ENCODE measurements around the gene LRGUK.
"Not testable (repeated sequence)": the region's sequence is repeated elsewhere in the genome, so short reads cannot be mapped to it uniquely, and the experiment has no call there.

The LRGUK gene, protein sequence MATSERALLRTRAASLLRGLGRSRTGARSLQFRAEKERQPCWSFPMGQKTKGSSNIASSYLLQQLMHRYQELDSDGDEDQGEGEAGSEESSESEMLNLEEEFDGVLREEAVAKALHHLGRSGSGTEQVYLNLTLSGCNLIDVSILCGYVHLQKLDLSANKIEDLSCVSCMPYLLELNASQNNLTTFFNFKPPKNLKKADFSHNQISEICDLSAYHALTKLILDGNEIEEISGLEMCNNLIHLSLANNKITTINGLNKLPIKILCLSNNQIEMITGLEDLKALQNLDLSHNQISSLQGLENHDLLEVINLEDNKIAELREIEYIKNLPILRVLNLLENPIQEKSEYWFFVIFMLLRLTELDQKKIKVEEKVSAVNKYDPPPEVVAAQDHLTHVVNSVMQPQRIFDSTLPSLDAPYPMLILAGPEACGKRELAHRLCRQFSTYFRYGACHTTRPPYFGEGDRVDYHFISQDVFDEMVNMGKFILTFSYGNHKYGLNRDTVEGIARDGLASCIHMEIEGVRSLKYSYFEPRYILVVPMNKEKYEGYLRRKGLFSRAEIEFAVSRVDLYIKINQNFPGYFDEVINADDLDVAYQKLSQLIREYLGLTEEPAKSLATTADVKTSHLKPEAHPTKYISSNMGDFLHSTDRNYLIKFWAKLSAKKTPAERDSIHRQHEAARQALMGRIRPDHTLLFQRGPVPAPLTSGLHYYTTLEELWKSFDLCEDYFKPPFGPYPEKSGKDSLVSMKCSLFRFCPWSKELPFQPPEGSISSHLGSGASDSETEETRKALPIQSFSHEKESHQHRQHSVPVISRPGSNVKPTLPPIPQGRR

GRCh38 chr7:134126966-134127848 lies at the start of gene LRGUK:
TSS of gene LRGUK (plus strand) at chr7:134127340. CDS start at chr7:134127368, 28 bp downstream.
- DNase-seq (ENCODE audit: low read depth in 2 of 2) = peak; percentile 67 to 69

GRCh38 chr7:134077560-134077959 lies 49.6 kb upstream of the LRGUK start:
- DNase-seq (ENCODE audit: low read depth in 2 of 2) = not testable (repeated sequence)

DNA sequence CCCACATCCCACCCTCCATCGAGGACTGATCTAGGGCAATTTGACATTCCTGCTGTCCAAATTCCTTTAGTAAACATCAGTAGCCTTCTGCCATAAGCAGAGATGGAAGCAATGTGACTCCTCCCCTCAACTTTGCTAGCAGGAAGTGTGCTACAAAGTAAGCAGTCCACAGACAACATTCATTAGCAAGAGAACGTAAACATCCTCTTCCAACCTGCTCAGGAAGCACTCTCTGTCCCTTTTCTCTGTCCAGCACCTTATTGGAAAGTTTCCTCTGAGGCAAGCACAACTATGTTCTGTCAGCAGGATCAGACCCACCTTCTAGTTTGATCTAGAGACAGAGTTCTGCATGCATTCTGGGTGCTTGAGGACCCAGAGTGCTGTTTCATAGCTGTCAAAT lies 48.1 kb upstream of the LRGUK start:
- no peak for DNase-seq (ENCODE audit: low read depth in 2 of 2)

DNA sequence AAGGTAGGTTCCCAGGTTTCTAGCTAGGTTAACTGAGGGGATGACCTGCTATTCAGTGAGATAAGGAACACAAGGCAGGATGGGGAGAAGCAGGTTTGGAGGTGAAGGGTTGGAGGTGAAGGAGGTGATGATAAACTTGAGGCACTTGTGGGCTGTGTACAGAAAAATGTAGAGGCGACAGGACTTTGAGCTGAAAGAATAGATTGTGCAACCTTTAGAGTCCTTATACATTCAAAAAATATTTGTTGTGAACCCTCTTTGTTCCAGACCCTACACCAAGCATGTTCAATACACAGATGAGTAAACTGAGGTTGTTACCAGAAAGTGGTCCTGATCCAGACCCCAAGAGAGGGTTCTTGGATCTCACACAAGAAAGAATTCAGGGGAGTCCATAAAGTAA lies 45.4 kb upstream of the LRGUK start:
- no peak for DNase-seq (ENCODE audit: low read depth in 2 of 2)

GRCh38 chr7:134083766-134084487 lies 43.2 kb upstream of the LRGUK start:
- DNase-seq (ENCODE audit: low read depth in 2 of 2) = no peak

GRCh38 chr7:134084488-134085144 lies 42.5 kb upstream of the LRGUK start:
- no peak for DNase-seq (ENCODE audit: low read depth in 2 of 2)

DNA sequence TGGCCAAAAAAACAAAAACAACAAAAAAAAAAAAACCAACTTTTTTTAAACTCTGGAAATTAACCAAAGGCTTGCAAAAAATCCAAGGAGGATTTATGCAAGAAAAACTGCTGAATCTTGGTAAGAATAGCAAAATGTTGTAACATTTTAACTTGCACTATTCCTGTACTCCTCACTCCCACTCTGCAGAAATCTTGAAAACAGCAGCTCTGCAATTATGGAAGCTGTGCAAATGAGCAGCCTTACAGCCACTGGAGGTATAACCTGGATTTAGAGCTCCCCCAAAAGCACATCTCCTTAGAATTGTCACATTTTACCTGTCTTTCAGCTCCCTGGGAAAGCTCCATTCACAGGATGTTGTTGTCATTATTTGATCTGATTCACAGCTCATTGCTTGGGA lies 41.8 kb upstream of the LRGUK start:
- no peak for DNase-seq (ENCODE audit: low read depth in 2 of 2)

DNA sequence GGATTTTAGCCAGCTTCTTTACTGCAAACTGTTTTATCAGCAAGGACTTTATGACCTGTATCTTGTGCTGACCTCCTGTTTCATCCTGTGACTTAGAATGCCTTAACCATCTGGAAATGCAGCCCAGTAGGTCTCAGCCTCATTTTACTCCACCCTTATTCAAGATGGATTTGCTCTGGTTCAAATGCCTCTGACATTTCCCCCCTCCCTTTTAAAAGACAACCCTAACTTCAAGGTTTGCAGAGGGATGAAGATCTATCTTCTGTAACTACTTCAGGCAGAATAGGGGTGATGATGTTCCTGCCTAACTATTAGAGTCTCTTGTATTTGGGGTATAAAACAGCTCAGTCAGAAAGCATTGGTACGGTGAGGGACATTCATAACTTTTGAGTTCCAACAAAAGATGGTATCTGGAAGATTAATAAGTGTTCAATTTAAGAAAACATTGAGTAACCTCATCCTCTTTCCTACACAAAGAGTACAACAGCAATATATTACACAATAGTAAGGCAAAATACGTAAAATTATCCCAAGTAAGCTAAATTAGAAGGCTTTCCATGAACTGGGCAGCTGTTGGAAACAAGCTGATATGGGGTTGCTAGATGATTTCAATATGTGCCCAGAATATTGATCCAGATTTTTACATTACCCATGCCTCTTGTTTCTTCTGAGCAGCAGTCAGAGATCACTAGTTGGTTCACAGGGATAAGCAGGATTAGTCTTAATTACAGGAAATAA lies 40.0 kb upstream of the LRGUK start:
- DNase-seq (ENCODE audit: low read depth in 2 of 2) = no peak

GRCh38 chr7:134088199-134088598 lies 38.9 kb upstream of the LRGUK start:
- DNase-seq (ENCODE audit: low read depth in 2 of 2) = no peak

DNA sequence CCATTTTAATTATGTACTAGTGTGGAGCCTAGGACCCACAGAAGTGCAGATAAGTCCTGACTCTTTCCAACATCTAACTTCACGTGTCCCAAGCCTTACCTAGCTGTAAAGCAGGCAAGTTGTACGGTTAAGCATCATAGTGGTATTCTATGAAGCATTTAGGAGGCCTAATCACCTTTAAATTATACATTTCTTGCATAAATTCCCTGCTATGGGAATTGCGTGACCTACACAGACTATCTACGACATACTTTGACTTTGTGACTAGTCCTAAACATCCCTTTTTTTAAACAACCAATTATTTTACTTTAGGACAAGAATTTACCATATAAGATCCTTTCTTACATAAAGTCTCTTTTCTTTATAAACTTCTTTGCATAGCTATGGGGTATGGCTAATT lies 37.7 kb upstream of the LRGUK start:
- DNase-seq (ENCODE audit: low read depth in 2 of 2) = no peak

DNA sequence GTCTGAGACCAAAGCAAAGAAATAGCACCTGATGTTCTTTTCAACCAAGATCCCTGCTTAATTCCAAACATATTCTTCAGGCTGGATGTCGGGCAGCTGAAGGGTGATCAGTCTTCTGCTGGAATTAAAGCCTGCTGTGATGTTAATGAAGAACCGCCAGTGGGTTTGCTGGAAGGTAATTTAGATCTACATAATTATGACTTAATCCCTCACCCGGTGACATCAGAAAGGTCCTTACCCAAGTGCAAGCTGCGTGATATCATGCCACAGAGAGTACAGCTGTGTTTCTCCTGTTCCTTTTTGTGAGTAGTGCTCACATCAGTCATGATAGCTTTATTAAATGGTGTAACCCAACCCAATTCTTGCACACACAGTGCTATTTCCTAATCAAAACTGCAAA lies 29.1 kb upstream of the LRGUK start:
- DNase-seq (ENCODE audit: low read depth in 2 of 2) = no peak

GRCh38 chr7:134101716-134102115 lies 25.4 kb upstream of the LRGUK start:
- DNase-seq (ENCODE audit: low read depth in 2 of 2) = no peak

DNA sequence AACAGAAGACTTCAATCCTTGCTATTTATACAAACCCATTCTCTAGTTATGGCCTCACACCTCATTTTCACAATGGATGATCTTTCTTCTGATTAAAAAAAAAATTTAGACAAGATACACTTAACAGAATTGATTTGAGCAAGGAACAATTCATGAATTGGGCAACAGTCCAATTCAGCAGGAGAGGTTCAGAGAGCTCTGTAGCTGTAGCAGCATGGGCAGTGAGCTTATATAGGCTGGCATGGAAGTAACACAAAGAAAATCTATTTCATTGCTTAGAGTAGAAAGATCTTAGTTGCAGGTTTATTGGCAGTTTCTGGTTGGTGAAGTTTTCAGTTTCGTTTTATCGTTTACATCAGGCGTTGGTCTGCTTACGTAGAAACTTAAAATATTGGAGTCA lies 23.0 kb upstream of the LRGUK start:
- DNase-seq (ENCODE audit: low read depth in 2 of 2) = no peak

- no peak for DNase-seq (ENCODE audit: low read depth in 2 of 2)
These were observed 21.3 kb upstream of the LRGUK start for GRCh38 chr7:134105841-134106240.

DNA sequence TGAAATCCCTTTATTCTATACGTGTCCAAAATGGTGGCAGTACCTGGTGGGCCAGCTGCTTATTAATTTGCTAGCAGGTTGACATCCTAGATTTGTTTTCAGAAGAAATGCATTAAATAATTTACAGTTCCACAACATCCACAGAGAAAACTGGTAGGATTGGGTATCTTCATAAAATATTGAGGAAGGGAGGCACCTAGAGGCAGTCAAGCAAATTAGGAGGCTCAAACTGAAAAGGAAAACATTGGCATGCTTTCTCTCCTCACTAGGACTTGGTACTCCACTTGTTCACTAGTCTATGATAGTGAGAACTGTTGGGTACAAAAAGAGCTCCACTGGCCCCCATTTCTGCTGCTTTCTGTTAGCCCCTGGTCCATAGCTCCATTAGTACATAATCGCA lies 18.3 kb upstream of the LRGUK start:
- DNase-seq (ENCODE audit: low read depth in 2 of 2) = no peak

GRCh38 chr7:134113655-134114054 lies 13.5 kb upstream of the LRGUK start:
- DNase-seq (ENCODE audit: low read depth in 2 of 2) = no peak

GRCh38 chr7:134114992-134115391 lies 12.1 kb upstream of the LRGUK start:
- no peak for DNase-seq (ENCODE audit: low read depth in 2 of 2)

DNA sequence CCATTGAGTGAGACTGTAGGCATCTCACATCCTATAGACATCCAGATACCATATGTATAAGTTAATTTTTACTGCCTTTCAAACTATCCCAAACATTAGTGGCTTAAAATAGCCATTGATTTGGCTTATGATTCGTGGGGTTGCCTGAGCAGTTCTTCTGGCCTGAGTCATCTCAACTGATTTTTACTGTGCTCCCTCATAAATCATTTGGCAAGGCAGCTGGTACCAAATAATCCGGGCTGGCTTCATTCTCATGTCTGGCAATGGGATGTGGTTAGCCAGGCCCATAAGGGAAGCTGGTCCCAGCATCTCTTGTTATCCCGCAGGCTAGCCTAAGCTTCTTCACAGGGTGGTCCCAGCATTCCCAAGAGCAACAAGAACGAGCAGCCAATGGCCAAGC lies 6.7 kb upstream of the LRGUK start:
- no peak for DNase-seq (ENCODE audit: low read depth in 2 of 2)

DNA sequence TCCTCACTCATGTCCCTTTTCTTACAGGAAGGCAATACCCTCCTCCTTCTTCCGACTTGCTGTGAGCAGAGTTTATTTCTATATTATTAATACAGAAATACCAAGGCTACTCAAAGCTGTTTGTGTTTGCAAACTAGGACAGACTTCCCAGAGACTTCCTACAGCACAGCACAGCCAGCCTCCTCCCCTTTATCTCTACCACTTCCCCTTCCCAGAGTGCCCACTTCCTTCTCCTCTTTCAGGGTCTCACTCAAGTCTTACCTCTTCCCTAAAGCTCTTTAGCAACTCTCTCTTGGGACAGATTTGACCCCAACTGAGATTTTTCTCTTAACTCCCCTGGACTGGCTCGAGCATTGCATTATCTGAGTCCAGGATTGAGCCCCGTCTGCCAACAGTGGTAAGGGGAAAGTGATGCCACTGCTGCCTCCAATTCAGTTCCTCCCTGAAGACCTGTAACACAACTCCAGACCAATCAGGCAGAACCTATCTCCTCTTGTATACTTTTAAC lies 5.5 kb upstream of the LRGUK start:
- DNase-seq (ENCODE audit: low read depth in 2 of 2) = no peak

DNA sequence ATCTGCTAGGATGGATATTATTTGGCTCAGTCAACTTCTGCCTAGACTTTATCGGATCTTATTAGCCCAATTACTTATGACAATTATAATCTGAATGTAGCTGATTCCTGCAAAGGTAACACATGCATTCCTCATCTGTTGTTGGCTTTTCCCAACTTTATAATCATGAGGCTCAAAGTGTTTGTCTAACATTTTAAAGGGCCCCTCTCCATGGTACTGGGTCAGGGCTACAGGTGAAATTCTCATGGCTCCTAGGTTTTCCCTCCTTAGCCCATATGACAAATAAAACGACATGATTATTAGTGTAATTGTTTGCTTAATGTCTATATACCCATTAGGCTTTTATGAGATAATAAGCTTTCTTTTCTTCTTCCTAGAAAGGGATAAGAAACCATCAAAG lies 4.2 kb upstream of the LRGUK start:
- no peak for DNase-seq (ENCODE audit: low read depth in 2 of 2)
